ENCODE results near the gene RABGAP1L. TPM values are rescaled to one million over a fixed set of nuclear protein-coding genes. Genes with fewer than 3 reads are reported as not detected.
"Not testable (repeated sequence)": the region's sequence is repeated elsewhere in the genome, so short reads cannot be mapped to it uniquely, and the experiment has no call there.

RABGAP1L gene
- polyA plus RNA-seq, 3 donors = 35.2 to 75.3 (median 63.3) TPM

DNA sequence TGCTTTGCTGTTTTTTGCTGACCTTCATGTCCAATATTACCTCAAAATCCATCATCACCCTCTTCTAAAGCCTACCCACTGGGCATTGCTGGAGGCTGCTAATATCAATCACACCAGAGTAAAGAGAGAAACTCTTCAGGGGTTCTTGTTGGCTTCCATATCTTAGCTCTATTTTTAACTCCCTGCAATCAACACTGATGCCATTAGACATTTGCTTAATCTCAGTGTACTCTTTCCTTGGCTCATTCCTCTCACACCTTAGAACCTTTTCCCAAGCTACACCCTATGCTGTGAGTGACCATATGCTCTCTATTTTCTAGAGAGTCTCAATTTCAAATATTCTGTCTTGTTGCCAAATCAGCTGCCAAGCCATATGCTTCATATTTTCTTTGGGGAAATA is 40.6 kb upstream of the RABGAP1L start:
- intact Hi-C loops (cut with micrococcal nuclease) = no loop called here
- H3K27ac Mint-ChIP-seq = no peak overlapping the region
- peaks cover 4% of the 10 kb centered on the region for H3K4me1 Mint-ChIP-seq

DNA sequence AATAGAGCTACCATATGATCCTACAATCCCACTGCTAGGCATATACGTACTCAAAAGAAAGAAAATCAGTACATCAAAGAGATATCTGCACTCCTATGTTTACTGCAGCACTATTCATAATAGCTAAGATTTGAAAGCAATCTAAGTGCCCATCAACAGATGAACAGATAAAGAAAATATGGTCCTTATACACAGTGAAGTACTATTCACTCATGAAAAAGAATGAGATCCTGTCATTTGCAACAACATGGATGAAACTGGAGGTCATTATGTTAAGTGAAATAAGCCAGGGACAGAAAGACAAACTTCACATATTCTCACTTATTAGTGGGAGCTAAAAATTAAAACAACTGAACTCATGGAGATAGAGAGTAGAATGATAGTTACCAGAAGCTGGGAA is 37.0 kb upstream of the RABGAP1L start:
- H3K9me3 ChIP-seq (replicated peaks in 1 of 2; ENCODE audit: control insufficient read depth in 1 of 2, insufficient read depth in 1 of 2, low read length in 2 of 2); H3K4me3 Mint-ChIP-seq; H3K4me1 Mint-ChIP-seq; H3K4me3 ChIP-seq (replicated peaks in 1 of 3; ENCODE audit: low read depth in 2 of 3, low read length in 3 of 3); H3K4me1 ChIP-seq (ENCODE audit: control insufficient read depth in 1 of 2, insufficient read depth in 2 of 2, low read length in 2 of 2); H3K27me3 Mint-ChIP-seq (ENCODE audit: low read depth in 3 of 3); H4K20me1 ChIP-seq (ENCODE audit: insufficient read depth, low read length); H3K27ac ChIP-seq (ENCODE audit: low read depth in 1 of 2, low read length in 2 of 2); H3K36me3 Mint-ChIP-seq; H2AFZ ChIP-seq (ENCODE audit: insufficient read depth, low read depth, low read length, poor library complexity, severe bottlenecking); intact Hi-C loops (cut with micrococcal nuclease); H3K27me3 ChIP-seq (ENCODE audit: control insufficient read depth in 2 of 2, insufficient read depth in 2 of 2, low read length in 2 of 2); H3K9ac ChIP-seq (ENCODE audit: insufficient read depth, low read length, poor library complexity, severe bottlenecking); DNase-seq; H3K36me3 ChIP-seq (replicated peaks in 1 of 2; ENCODE audit: control insufficient read depth in 1 of 2, insufficient read depth in 2 of 2, low read length in 2 of 2); H3K4me2 ChIP-seq (replicated peaks; ENCODE audit: extremely low read depth, low read length, poor library complexity, severe bottlenecking); H3K79me2 ChIP-seq (ENCODE audit: insufficient read depth, low read length); H3K27ac Mint-ChIP-seq: not testable (repeated sequence)
- peaks cover 2 to 15% (median 8%) of the 10 kb centered on the region in 7 donors for H3K9me3 Mint-ChIP-seq
- WGBS (ENCODE audit: insufficient coverage) = 100% methylated on average over 1 of the region's 1 CpG

More for the DNA sequence above, 40.6 kb upstream of the RABGAP1L start:
- Histone ChIP-seq H3K9me3 (replicated peaks in 1 of 2; ENCODE audit: control insufficient read depth in 1 of 2, insufficient read depth in 1 of 2, low read length in 2 of 2) (no peaks in the 10 kb centered on the region), H3K4me3 (replicated peaks in 1 of 3; ENCODE audit: low read depth in 2 of 3, low read length in 3 of 3) (no peak overlapping the region), H2AFZ (ENCODE audit: insufficient read depth, low read depth, low read length, poor library complexity, severe bottlenecking) (no peak overlapping the region), H3K79me2 (ENCODE audit: insufficient read depth, low read length) (no peaks in the 10 kb centered on the region), H3K36me3 (replicated peaks in 1 of 2; ENCODE audit: control insufficient read depth in 1 of 2, insufficient read depth in 2 of 2, low read length in 2 of 2) (no peaks in the 10 kb centered on the region), H3K4me2 (replicated peaks; ENCODE audit: extremely low read depth, low read length, poor library complexity, severe bottlenecking) (no peak overlapping the region), H3K27me3 (ENCODE audit: control insufficient read depth in 2 of 2, insufficient read depth in 2 of 2, low read length in 2 of 2) (no peaks in the 10 kb centered on the region), H3K27ac (ENCODE audit: low read depth in 1 of 2, low read length in 2 of 2) (no peak overlapping the region), H4K20me1 (ENCODE audit: insufficient read depth, low read length) (no peaks in the 10 kb centered on the region), H3K9ac (ENCODE audit: insufficient read depth, low read length, poor library complexity, severe bottlenecking) (no peak overlapping the region), H3K4me1 (ENCODE audit: control insufficient read depth in 1 of 2, insufficient read depth in 2 of 2, low read length in 2 of 2) (no peaks in the 10 kb centered on the region)
- Mint-ChIP-seq H3K4me3 (no peak overlapping the region), H3K36me3 (no peaks in the 10 kb centered on the region), H3K9me3 (peaks cover 0 to 5% (median 2%) of the 10 kb centered on the region in 7 donors), H3K27me3 (ENCODE audit: low read depth in 3 of 3) (peaks cover 0 to 2% (median 1%) of the 10 kb centered on the region in 3 donors)
- DNase-seq = no peak
- TF ChIP-seq, protein P1, sequence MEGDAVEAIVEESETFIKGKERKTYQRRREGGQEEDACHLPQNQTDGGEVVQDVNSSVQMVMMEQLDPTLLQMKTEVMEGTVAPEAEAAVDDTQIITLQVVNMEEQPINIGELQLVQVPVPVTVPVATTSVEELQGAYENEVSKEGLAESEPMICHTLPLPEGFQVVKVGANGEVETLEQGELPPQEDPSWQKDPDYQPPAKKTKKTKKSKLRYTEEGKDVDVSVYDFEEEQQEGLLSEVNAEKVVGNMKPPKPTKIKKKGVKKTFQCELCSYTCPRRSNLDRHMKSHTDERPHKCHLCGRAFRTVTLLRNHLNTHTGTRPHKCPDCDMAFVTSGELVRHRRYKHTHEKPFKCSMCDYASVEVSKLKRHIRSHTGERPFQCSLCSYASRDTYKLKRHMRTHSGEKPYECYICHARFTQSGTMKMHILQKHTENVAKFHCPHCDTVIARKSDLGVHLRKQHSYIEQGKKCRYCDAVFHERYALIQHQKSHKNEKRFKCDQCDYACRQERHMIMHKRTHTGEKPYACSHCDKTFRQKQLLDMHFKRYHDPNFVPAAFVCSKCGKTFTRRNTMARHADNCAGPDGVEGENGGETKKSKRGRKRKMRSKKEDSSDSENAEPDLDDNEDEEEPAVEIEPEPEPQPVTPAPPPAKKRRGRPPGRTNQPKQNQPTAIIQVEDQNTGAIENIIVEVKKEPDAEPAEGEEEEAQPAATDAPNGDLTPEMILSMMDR (IDR thresholded peaks at IDR 0.05) = no peak

Data from CD14-positive monocyte (primary cell).